ENCODE results near the gene GNAI3. TPM values are rescaled to one million over a fixed set of nuclear protein-coding genes. Genes with fewer than 3 reads are reported as not detected.

GNAI3 gene
- polyA plus RNA-seq, 12 donors: 6.2 to 10.7 (median 7.6) TPM; not detected in 1

- DNase-seq: no peak
Observed at GRCh38 chr1:109589177-109589576, 40.8 kb downstream of the GNAI3 start.

- no peak for DNase-seq
Observed at GRCh38 chr1:109589679-109590078, 41.3 kb downstream of the GNAI3 start.

- DNase-seq: no peak
Observed at GRCh38 chr1:109592916-109593315, 44.5 kb downstream of the GNAI3 start.

- no peak for DNase-seq
Observed at GRCh38 chr1:109595531-109595930, 47.1 kb downstream of the GNAI3 start.

GRCh38 chr1:109598156-109598555, 49.7 kb downstream of the GNAI3 start:
- no peak for DNase-seq

- no peak for DNase-seq
Observed at GRCh38 chr1:109598655-109599054, 50.2 kb downstream of the GNAI3 start.

- DNase-seq: no peak
Observed at GRCh38 chr1:109603229-109603628, 54.8 kb downstream of the GNAI3 start.

- DNase-seq: no peak
Observed at GRCh38 chr1:109605381-109605780, 57.0 kb downstream of the GNAI3 start.

- DNase-seq: no peak
Observed at GRCh38 chr1:109609881-109610280, 61.5 kb downstream of the GNAI3 start.

- DNase-seq: no peak
Observed at GRCh38 chr1:109610609-109611307, 62.3 kb downstream of the GNAI3 start.

GRCh38 chr1:109611308-109611990, 63.0 kb downstream of the GNAI3 start:
- DNase-seq: no peak

- no peak for DNase-seq
Observed at GRCh38 chr1:109613361-109614147, 65.1 kb downstream of the GNAI3 start.

GRCh38 chr1:109615879-109616278, 67.5 kb downstream of the GNAI3 start:
- DNase-seq: no peak

- no peak for DNase-seq
Observed at GRCh38 chr1:109616391-109616790, 68.0 kb downstream of the GNAI3 start.

- no peak for DNase-seq
Observed at GRCh38 chr1:109617291-109617801, 68.9 kb downstream of the GNAI3 start.

GRCh38 chr1:109618661-109619575, 70.5 kb downstream of the GNAI3 start:
- DNase-seq: no peak

- DNase-seq: peak; percentile 79
Observed at GRCh38 chr1:109619576-109620400, 71.4 kb downstream of the GNAI3 start, which contains the start of the genes AMPD2 and GNAT2. Gene AMPD2 (plus strand): TSS chr1:109619837. CDS start chr1:109621176, 1,339 bp downstream. Gene GNAT2 (minus strand): TSS chr1:109619616. CDS start chr1:109612870, 6,746 bp downstream.

- DNase-seq: peak; percentile 76
Observed at GRCh38 chr1:109620401-109620791, 72.0 kb downstream of the GNAI3 start.

- DNase-seq: peak; percentile 94
Observed at GRCh38 chr1:109620841-109621286, 72.4 kb downstream of the GNAI3 start.
